HG02798 (cell line): ENCODE measurements around the gene RBKS.
A peak's percentile ranks its signal among the peaks of the same experiment; 100 is the strongest.
"Not testable (repeated sequence)": the region's sequence is repeated elsewhere in the genome, so short reads cannot be mapped to it uniquely, and the experiment has no call there.

Experiments
- ATAC-seq: cut with Tn5 transposase; IDR thresholded peaks from one replicate; pipeline ENCODE4 v1.9.1; 2021; ENCODE audit warnings: mild to moderate bottlenecking; ENCODE audit not compliant: unreplicated experiment, poor library complexity

Gene RBKS

DNA sequence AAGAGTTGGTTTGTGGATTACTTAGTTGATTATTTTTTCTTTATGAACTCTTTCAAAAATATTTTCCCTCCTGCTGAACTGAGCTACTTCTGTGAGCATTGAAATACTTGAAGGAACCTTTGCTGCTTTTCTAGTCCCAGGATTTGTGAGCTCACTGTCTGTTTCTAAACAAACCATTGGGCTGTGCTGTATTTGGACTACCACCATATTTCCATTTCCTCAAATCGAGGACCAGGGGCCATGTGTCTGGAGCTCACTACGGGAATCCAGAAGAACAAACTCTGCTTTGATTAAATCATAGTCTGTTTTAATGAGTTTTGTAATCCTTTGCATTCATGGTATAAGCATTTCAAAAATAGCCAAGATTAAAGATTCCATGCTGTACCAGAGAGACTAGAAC is 117.4 kb downstream of the RBKS start:
- ATAC-seq: no peak

DNA sequence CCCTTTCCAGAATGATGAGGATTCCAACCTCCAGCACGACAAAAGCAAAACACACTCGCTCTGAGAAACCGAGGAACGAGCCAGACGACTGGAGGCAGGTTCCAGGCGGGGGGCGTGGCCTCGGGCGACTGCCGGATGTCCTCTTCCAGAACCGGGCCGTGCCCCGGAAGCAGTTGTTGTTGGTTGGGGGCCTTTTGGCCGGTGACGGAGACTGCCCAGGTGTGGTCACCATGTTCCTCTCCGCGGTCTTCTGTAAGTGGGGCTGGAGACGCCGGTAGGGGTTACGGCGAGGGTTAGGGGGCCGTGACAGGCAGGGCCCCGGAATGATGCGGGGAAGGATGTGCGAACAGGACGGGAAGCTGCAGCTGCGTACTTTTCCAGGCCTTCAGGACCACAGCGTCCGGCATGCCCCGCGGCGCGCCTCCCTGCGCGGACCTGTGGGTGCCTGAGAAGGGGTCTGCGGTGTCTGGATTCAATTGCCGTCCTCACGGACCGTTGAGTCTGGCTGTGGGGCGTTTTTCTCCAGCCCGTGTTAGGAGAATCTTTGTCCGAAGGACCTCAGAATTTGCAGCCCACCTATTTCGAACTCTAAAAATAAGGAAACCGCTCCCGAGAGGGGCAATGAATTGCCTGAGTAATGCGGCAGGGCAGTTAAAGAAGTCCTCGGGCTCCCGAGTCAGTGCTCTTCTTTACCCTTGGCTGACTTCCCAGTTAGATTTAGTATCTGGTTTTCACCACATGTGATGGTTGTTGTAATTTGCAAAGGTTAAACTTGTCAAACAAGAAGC is 118.4 kb downstream of the RBKS start, which contains the start of gene MRPL33:
Gene MRPL33 (plus strand): TSS at position 172 of the 788 bp plus-strand sequence. CDS start 59 bp downstream, at position 231.
- ATAC-seq: peak; percentile 99

DNA sequence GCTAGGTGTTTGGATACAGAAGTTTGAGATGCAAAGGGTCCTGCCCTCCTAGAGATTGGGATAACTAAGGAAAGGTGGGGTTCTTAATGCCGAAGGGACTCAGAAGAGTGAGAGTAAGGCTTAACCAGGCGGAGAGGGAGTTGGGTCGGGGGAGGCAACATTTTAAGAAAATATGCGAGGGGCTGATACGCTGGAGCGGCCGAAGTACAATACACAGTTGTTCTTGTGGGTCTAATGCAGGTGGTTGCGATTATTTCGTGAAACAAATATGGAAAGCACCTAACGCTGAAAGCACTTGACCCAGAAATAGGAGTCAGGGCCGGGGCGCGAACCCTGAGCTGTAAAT is 119.0 kb downstream of the RBKS start:
- peak; percentile 21 for ATAC-seq

DNA sequence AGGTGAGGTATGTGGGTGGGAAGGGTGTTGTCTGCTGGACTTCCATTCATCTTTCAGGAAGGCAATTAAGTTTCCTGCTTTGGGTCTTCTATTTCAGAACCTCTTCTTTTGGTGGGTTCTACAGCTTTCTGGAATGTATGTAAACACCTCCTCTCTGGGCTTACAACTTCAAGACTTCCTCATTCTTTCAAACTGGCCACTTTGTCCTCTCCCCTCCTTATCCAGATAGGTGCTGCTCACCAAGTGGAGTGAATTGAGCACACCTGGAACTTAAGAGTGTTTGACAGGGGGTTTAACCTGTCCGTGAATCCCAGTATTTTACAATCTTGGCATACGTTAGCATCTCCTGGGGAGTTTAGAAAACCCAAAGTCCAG is 123.9 kb downstream of the RBKS start:
- ATAC-seq: no peak

DNA sequence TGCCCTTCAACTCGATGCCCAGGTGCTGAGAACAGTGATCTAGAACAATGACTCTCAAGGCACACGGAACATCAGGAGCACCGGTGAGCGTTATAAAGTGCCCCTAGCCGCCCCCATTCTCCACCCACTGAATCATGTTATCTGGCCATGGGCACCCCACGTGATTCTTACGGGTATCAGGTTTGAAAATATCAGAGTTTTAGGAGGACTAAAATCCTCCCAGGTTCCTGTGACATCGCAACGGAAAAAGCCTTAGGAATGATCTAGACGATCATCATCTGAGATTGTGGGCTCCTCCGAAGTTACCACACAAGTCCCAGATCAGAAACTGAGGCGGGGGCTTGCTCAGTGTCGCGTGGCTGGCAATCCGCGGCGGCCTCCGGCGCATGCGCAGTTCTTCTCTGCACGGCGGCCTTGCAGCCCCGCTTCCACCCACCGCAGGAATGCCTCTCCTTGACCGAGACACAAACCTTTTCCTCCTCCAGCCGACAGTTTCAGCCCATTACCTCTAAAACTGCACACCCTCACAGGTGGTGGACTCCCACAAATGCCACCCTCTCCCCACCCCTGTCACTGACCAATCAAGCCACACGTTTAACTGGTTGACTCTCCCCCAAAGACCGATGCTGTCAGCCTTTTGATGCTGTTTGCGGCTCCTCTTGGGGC is 124.4 kb downstream of the RBKS start:
- ATAC-seq: no peak

DNA sequence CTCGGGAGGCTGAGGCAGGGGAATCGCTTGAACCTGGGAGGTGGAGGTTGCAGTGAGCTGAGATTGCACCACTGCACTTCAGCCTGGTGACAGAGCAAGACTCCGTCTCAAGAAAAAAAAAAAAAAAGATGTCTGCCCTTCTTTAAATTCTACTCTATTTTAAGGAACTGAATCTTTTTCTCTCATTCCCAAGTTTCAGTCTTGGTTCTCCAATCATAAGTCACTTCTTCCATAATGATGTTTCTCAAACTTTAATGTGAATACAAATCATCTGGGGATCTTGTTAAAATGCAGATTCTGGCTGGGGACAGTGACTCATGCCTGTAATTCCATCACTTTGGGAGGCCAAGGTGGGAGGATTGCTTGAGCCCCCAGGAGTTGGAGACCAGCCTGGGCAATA is 125.7 kb downstream of the RBKS start:
- not testable (repeated sequence) for ATAC-seq

DNA sequence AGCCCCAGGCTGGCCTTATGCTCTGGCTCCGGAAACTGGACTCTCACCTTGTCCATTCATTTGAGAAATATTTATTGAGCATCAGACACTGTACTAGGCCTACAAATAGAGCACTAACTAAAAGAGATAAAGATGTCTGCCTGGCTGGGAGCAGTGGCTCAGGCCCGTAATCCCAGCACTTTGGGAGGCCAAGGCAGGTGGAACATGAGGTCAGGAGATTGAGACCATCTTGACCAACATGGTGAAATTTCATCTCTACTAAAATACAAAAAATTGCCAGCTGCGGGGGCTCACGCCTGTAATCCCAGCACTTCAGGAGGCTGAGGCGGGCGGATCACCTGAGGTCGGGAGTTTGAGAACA is 126.3 kb downstream of the RBKS start:
- ATAC-seq: no peak

DNA sequence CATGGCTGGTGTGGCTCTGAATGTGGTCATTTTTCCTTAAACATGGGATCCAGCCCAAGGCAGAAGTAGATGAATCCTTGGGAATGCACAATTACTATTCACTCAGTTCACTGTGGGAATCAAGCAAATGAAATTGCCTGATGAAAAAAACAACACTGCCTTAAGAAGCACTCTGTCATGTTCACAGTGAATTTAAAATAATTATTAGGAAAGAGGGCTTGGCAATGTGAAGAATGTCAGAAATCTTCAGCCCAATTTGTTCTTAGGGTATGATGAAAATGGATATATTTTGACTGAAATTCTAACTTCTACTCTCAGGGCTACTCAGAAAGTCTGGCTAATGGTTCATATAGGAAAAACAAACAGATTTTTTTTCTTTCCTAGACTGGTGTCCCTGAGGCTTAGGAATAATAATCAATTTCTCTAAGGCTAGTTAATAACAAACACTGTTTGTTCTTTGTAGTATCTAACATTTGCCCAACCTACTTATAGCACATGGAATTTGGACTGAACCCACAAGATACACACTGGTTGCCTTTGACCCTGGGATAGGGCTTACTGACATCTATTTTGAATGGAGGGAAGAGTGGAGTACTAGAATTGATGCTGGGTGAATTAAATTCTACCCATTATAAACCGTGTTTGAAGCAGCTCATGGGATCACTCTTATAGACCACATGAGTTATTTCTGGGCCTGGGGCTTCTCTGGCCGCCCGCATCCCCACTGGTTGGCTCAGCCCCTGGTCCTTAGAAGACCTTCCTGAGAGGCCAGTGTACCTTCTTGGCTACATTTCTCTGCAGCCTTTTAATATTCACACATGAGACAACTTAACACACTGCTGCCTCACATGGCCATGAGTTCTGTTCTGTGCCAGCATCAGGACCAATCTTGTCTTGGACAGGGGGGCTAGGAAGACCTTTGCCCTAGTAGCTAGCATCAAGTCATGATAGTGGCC is 127.0 kb downstream of the RBKS start:
- no peak for ATAC-seq

DNA sequence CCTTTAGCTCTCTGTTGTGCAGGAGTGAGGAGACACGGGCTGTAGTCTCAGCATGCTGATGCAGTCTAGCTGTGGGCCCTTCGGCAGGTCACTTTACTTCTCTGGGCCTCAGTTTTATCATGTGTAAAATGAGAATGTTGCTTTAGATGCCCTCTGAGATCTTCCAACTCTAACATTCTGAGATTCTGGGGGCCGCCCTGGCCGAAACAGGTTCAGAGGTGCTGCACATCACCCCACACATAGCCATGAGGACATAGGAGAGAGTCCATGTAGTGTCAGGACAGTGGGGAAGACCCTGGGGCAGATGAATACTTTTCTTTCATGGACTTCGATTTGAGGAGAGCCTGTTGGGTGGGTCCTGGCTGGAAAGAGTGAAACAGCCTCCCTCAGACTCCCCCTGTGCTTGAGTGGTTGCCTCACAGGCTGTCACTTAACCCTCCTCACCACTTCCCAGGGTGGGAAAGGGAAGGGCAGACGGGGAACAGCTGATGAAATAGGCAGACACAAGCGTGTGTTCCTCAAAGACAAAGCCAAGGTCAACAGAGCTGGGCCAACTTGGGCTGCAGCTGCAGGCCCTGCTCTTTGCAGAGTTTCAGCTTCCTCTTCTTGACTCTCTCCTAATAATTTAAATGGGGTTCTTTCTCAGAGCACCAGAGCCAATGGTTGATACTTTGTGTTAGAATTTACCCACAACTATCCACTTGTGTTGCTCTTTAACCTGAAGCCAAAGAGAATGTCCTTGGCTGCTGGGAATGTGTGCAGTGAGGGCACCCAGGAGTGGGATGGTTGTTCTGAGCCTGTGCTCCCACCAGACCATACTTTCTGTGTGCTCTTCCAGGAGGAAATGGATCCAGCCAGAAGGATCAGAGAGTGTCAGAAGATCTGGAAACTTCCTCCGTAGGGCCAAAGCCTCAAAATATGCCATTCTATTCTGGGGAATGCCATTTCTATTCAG is 133.4 kb downstream of the RBKS start:
- no peak for ATAC-seq

DNA sequence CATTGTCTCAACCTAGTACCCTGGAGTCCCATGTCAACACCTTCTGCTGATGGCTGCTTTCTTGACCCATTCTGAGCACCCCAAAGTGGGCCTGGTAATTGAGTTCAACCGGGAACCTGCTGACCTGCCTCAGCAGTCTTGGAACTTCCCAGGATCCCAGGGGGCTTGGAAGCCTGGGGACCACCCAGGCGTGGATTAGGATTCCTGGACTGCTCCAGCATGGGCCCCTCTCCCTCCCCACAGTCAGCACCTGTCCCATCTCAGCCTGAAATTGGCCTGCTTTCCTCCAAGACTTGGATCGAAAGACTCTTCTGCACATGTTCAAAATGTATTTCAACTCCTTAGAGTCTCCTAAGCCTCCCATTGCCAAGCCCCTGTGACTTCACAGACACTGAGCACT is 134.1 kb downstream of the RBKS start:
- ATAC-seq: no peak

DNA sequence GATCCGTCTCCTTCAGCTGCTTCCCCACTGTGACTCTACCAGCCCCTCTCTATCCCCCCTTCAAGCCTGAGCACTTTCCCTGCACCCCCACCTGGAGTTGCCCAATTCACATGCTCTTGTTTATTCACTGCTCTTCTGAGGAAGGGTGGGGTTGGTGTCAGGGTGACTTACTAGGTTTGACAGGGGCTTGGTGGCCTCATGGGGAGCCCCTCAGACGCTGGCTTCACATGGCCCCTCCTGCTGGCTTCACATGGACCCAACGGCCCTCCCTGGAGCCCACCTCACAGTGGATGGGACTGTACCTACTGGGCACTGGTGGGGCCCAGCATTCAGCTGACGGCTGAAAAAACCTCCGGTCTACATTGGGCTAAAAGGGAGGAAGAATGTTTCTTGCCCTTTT is 135.4 kb downstream of the RBKS start:
- ATAC-seq: no peak

DNA sequence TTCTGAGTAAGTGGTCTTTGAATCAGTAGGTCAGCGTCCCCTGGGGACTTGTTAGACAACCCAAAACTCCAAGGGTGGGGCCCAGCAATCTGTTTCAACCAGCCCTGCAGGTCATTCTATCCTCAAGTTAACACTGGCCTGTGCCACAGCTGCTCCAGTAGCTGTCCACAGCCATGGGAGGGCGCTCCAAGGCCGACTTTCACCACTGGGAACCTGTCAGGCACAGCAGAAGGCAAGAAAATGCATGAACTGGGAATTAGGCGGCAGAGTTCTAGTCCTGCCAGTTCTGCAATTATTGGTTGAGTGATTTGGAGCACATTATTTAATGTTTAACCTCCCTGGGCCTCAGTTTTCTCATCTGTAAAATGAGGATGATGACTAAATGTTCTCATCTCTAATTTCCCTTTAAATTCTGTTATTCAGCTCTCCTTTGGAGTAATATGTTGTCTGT is 136.0 kb downstream of the RBKS start:
- ATAC-seq: no peak

DNA sequence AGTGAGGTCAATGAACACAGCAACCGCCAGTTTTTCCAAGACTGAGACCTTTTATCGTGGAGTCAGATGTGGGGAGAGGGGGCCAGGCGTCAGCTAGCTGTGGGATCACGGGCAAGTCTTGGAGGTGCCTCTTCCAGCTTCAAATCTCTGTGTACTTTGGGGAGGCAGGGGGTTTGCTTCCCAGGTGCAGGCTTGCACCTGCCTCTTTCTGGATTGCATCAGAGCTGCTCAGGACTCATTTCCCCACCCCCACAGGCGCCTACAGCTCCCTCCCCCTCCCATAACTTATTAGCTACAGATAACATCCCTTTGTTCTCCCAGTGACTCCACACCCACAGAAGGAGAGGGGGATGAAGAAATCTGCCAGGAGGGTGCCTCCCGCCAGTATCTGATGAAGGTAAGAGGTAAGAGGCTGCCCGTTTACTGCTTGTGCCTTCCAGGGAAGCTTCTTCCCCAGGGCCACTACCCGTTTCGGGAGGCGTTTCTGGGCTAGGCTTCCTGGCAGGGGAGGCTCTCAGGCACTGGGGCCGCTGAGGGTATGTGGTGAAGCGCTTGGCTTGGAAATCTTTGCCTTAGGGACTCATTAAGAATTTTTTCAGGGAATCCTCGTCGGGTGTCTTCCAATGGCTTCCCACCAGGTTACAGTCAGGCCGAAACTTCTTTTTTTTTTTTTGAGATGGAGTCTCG is 137.5 kb downstream of the RBKS start:
- no peak for ATAC-seq

DNA sequence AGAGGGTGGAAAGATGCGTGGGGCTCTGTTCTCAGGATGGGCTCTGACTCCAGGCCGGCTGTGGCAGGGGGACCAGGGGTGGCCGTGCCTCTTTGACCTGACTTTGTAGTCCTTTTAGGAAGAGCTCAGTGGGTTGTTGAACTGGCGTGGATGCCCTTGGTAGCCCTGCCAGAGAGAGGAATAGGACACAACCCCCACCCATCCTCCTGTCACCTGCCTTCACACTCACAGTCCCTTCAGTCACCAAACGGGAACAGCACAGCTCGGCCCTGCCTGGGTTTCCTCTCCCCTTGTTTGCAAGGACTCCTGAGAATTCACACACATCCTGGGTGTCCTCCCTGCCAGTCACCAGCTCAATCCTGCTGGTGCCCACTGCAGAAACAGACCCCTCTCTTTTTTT is 138.8 kb downstream of the RBKS start:
- no peak for ATAC-seq

DNA sequence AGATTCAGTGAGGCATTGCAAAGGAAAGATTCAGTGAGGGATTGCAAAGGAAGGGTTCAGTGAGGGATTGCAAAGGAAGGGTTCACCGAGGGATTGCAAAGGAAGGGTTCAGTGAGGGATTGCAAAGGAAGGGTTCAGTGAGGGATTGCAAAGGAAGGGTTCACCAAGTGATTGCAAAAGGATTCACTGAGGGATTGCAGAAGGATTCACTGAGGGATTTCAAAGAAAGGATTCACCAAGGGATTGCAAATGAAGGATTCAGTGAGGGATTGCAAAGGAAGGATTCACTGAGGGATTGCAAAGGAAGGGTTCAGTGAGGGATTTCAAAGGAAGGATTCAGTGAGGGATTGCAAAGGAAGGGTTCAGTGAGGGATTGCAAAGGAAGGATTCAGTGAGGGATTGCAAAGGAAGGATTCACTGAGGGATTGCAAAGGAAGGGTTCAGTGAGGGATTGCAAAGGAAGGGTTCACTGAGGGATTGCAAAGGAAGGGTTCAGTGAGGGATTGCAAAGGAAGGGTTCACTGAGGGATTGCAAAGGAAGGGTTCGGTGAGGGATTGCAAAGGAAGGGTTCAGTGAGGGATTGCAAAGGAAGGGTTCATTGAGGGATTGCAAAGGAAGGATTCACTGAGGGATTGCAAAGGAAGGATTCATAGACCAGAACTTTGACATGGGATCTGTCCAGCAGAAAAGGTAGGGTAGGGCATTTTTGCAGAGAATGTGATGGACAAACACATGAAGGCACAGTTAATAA is 141.2 kb downstream of the RBKS start:
- ATAC-seq: not testable (repeated sequence)

DNA sequence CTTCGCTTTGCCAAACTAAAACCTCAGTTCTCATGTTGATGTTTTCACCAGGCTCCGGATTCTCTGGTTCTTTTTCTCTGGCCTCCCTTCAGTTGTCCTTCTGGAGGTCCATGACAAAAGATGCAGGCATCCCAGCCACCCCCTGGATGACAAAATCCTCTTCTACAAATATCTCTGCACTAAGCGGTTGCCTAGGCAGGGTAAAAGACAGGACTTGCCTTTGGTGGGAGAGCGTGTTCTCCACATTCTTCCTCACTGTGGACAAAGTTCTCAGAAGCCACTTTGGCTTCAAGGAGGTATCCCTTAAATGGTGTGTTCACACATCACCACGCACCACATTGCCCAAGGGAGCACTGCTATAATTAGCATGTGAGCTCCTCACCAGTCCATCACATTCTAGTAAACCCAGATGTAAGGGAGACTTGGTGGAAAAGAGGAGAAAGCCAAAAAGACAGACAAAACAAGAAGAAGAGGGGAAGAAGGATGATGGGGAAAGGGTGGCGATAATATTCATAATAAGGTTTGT is 142.3 kb downstream of the RBKS start:
- ATAC-seq: no peak

DNA sequence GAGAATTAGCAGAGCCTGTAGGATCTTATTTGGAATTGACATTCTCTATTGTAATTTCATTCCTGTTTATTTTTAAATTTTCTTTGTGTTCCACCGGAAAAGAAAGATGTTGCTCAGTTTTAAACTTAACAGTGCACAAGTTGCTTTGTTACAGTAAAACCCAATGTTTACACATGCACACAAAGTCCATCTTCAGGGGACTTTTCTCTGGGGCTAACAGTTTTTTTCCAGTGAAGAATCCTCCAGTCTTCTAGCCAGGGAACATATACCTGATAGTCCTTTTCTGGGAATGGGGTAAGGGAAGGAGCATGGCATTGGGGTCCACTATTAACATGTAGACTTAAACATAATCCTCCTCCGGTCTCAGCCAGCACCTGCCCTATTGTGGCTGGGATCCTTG is 143.9 kb downstream of the RBKS start:
- no peak for ATAC-seq

DNA sequence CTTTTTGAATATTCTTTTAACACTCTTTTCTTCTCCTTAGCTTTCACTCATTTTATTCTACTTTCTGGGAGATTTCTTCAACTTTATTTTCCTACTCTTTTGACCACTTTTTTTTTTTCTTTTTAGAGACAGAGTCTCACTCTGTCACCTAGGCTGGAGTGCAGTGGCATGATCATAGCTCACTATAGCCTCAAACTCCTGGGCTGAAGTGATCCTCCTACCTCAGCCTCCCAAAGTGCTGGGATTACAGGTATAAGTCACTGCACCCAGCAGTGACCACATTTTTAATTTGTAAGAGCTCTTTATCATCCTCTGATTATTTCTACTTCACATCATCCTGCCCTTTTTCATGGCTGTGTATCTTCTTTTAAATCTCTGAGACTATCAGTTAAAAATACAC is 144.7 kb downstream of the RBKS start:
- ATAC-seq: not testable (repeated sequence)
